Skeletal muscle satellite cell (primary cell): ENCODE data around the gene JAKMIP1.
"Not testable (repeated sequence)": the region's sequence is repeated elsewhere in the genome, so short reads cannot be mapped to it uniquely, and the experiment has no call there.

Source experiments
- H3K27me3 ChIP-seq: 2 replicates; pipeline ENCODE4 v1.7.0; 2013; ENCODE audit warnings: low read length; ENCODE audit not compliant: control insufficient read depth, insufficient read depth
- H3K36me3 ChIP-seq: 2 replicates; pipeline ENCODE4 v1.7.0; 2013; ENCODE audit warnings: mild to moderate bottlenecking, control low read depth, low read length; ENCODE audit not compliant: insufficient read depth
- H3K4me1 ChIP-seq: 2 replicates; pipeline ENCODE4 v1.7.0; 2013; ENCODE audit warnings: low read length; ENCODE audit not compliant: control insufficient read depth, insufficient read depth
- H3K4me2 ChIP-seq: 2 replicates; pipeline ENCODE4 v1.7.0; 2013; ENCODE audit warnings: mild to moderate bottlenecking, low read length
- H3K4me3 ChIP-seq: 2 replicates; pipeline ENCODE4 v1.7.0; 2013; ENCODE audit warnings: low read length
- H3K9ac ChIP-seq: 2 replicates; pipeline ENCODE4 v1.7.0; 2013; ENCODE audit warnings: mild to moderate bottlenecking, low read depth, low read length, moderate library complexity
- H3K9me3 ChIP-seq: replicated peaks from 2 replicates; pipeline ENCODE4 v1.7.0; 2013; ENCODE audit warnings: mild to moderate bottlenecking, control low read depth, low read length

Gene JAKMIP1

DNA sequence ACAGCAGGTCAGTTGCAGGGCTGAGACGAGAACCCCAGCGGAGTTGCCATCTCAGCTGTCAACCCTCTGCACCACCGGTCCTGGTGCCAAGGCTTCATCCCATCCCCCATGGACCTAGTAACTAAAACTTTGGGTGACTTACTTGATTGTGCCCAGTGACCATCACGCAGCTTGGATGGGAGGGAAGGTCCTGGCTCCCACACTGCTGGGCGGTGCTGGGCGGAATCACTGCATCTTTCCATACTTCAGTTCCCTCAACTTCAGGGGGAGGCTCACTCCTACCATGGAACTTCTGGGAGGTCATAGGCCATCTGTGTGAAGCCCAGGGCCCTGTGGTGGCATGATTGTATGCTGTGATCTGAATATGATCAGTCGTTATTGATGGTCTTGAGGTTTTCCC, 26.2 kb upstream of the JAKMIP1 start:
- H3K9ac ChIP-seq: no peak overlapping the region
- no peaks in the 10 kb centered on the region for H3K9me3 ChIP-seq
- no peak overlapping the region for H3K4me2 ChIP-seq
- H3K4me3 ChIP-seq: no peak overlapping the region
- peaks cover 20% of the 10 kb centered on the region for H3K27me3 ChIP-seq
- no peaks in the 10 kb centered on the region for H3K36me3 ChIP-seq
- no peaks in the 10 kb centered on the region for H3K4me1 ChIP-seq

DNA sequence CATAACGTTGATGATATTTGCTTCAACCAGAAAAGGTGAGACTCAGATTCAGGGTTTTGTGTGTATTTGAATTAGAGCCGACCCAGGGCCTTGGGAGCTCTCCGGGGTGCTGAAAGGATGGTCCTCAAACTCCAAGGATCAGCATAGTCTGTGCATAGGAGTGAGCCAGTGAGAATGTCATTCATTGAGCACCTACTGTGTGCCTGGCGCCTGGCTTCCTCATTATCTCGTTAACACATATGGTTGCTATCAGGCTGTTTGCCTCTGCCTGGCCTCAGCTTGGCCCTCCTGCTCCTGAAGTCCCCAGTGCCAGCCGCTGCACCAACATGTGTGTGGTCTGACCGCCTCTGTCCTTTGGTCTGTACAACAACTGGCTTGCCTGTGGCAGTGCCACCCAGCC, 25.1 kb upstream of the JAKMIP1 start:
- no peaks in the 10 kb centered on the region for H3K36me3 ChIP-seq
- H3K27me3 ChIP-seq: peaks cover 30% of the 10 kb centered on the region
- H3K4me1 ChIP-seq: no peaks in the 10 kb centered on the region

DNA sequence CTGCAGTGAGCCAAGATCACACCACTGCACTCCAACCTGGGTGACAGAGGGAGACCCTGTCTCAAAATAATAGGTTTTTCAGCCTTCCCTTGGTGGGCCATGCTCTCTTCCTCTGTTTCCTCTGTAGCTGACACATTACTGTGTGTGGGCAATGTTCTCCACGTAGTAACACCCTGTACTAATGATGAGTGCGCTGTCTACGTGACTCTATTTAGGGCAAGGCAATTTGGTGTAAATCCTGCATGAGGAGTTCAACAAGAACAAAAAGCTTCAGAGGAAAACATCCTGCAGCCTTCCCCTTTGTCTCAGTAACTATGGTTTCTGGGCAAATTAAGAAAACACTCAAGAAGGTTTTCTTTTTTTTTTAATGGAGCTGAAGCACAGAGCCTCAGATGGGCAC, 24.4 kb upstream of the JAKMIP1 start:
- peaks cover 34% of the 10 kb centered on the region for H3K27me3 ChIP-seq
- no peak overlapping the region for H3K4me2 ChIP-seq
- H3K36me3 ChIP-seq: no peaks in the 10 kb centered on the region
- H3K9me3 ChIP-seq: no peaks in the 10 kb centered on the region
- H3K9ac ChIP-seq: no peak overlapping the region
- H3K4me3 ChIP-seq: no peak overlapping the region
- H3K4me1 ChIP-seq: no peaks in the 10 kb centered on the region

More for the DNA sequence above, 25.1 kb upstream of the JAKMIP1 start:
- no peak overlapping the region for H3K4me2 ChIP-seq
- H3K9ac ChIP-seq: no peak overlapping the region
- H3K4me3 ChIP-seq: no peak overlapping the region
- H3K9me3 ChIP-seq: no peaks in the 10 kb centered on the region

DNA sequence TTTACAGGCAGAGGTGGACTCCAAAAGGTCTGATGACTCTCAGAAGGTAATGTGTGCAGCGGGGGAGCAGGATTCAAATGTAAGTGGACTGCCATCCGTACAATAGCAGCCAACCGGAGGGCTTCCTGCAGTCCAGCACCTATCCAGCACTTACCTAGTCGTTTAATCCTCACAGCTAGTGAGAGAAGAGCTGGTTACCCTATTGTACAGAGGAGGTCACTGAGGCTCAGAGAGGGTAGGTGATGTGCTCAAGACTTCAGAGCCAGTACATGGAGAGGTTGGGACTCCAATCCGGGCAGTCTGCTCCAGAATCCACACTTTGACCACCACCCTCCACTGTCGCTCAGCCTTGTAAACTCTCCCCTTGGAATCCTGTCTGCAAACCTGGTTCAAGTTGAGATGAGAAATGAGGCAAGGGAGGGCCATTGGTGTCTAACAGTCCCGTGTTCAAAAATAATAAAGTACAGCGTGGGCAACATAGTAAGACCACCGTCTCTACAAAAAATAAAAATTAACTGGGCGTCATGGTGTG, 22.5 kb upstream of the JAKMIP1 start:
- Histone ChIP-seq H3K27me3 (peaks cover 29% of the 10 kb centered on the region), H3K9me3 (no peaks in the 10 kb centered on the region), H3K4me2 (no peak overlapping the region), H3K36me3 (no peaks in the 10 kb centered on the region), H3K4me3 (no peak overlapping the region), H3K9ac (no peak overlapping the region), H3K4me1 (no peaks in the 10 kb centered on the region)

DNA sequence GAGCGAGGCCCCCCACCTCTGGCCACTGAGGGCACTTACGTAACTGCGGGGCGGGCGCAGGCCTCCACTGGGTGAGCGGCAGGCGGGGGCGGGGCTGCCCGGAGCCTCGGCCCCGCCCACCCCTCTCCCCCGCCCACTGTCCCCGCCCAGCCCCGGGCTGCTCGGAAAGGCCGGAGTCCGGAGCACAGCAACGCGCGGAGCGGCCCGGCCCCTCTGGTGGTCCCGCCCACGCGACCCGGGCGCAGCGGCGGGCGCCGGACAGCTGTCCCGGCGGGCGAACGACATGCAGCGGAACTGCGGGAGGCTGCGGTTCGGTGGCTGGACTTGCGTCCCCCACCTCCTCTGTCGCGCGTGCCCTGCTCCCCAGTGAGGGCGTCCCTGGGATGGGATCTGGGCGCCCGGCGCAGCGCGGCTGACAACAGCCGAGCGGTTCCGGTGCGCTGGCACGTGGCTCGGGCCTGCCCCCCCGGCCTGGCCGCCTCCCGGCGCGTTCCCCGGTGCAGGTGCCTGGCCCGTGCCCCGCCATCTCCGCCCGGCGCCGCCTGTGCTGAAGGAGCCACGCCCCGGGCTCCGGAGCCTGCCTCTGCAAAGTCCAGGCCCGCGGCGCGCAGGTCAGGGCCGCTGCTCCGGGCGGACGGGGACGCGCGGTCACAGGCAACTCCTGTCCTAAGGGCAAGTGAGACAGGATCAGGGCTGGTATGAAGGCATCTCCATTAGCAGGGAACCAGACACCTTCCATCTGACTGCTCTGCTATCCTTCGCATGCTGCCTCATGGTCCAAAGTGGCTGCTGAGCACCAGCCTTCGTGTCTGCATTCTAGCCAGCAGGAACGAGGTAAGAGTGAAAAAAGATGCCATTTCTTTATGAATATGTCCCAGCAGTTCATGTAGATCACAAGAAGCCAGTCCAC, 21.8 kb upstream of the JAKMIP1 start:
- Histone ChIP-seq H3K4me3 (no peak overlapping the region), H3K9ac (no peak overlapping the region), H3K27me3 (peaks cover 29% of the 10 kb centered on the region)

DNA sequence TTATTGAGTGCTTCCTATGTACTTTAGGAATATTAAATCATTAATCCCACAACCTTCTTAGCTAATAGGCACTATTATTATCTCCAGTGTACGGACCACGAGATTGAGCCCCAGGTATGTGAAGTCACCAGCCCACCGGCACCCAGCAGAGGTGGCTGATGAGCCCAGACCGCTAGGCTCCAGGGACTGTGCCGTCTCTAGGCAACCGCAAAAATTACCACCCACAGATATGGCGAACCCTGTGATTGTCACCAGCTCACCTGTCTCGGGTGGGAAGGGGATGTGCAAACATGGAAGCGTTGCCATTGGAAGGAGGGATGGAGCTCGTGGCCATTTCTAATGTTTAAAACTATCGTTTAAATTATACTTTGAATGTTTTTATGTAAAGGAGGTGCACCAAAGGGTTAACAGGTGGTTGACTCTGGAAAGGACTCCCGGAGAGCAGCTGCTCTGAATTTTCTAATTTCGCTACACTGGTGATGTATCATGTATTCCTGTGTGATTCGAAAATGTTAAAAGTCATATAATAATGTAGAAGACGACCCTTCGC, 21.0 kb upstream of the JAKMIP1 start:
- Histone ChIP-seq H3K9ac (no peak overlapping the region), H3K27me3 (peaks cover 29% of the 10 kb centered on the region), H3K4me3 (no peak overlapping the region), H3K4me1 (no peaks in the 10 kb centered on the region), H3K9me3 (no peaks in the 10 kb centered on the region), H3K4me2 (no peak overlapping the region), H3K36me3 (no peaks in the 10 kb centered on the region)

More for the DNA sequence above, 21.8 kb upstream of the JAKMIP1 start:
- Histone ChIP-seq H3K9me3 (no peaks in the 10 kb centered on the region), H3K4me2 (peak overlapping the region; percentile 49), H3K4me1 (no peaks in the 10 kb centered on the region), H3K36me3 (no peaks in the 10 kb centered on the region)

DNA sequence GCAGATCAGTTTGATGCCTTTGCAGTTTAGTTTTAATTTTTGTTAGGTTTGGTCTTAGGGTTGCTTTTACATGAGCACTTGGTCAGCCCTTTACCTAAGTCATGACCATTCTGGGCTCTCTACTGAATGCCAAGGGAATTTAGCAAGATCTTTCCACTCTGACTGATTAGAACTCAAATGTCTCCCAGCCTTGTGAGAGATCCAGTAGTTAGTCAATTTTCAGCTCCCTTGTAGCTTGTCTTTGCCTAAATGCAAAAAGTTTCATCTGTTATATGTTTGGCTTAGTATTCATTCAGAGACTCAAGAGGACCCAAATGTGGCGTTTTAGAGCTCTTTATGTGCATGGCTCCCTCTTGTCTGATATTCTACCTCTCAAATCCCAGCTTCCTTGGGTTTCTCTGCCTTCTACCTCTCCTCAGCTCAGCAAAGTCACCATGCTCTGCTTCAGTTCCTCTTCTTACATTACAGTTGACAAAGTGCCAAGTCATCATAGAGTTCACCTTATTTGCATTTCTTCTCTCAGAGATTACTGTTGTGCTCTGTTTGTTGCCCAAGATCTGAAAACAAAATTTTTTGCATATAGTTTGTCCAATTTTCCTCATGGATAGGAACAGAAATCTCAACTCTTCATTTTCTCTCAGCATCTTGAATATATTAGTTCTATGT, 17.5 kb upstream of the JAKMIP1 start:
- H3K27me3 ChIP-seq: peaks cover 28% of the 10 kb centered on the region
- H3K36me3 ChIP-seq: no peaks in the 10 kb centered on the region
- H3K4me3 ChIP-seq: no peak overlapping the region
- H3K4me1 ChIP-seq: no peaks in the 10 kb centered on the region
- no peak overlapping the region for H3K4me2 ChIP-seq
- no peak overlapping the region for H3K9ac ChIP-seq
- no peaks in the 10 kb centered on the region for H3K9me3 ChIP-seq

DNA sequence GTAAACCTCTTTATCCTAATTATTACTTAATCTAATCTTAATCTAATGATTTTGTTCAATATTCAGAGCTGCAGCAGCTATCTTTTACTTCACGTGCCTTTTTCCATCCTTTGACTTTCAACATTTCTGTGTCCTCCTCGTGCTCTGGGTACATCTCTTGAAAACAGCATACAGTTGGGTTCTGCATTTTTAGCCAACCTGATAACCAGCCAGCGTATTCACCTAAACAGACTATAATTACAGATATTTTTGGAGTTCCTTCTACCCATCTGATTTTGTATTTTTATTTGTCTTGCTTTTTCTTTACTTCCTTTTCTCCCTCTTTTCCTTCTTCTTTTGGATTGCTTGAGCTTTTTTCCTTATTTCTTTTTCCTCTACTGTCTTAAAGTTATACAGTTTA, 16.2 kb upstream of the JAKMIP1 start:
- Histone ChIP-seq H3K9me3 (no peaks in the 10 kb centered on the region), H3K27me3 (peaks cover 21% of the 10 kb centered on the region), H3K4me3 (no peak overlapping the region), H3K36me3 (no peaks in the 10 kb centered on the region), H3K9ac (no peak overlapping the region), H3K4me1 (no peaks in the 10 kb centered on the region), H3K4me2 (no peak overlapping the region)

DNA sequence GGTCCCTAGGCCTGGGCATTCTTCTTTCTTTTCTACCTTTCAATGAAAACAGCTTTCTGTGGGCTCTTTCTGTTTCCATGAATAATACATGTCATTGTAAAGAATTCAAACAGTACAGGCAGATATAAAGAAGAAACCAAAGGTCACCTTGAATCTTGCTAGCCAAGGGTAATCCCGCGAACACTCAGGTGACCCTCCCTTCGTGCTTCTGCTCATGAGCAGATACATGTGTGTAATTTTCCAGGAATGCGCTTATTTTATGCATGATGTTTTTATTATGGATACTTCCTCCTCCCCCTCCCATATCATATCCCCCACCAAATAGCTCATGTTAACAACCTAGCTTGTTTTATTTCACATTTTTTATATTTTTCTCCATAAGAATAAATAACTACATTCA, 9.6 kb upstream of the JAKMIP1 start:
- Histone ChIP-seq H3K4me1 (no peaks in the 10 kb centered on the region), H3K9ac (no peak overlapping the region), H3K9me3 (no peaks in the 10 kb centered on the region), H3K36me3 (no peaks in the 10 kb centered on the region), H3K4me2 (no peak overlapping the region), H3K27me3 (peaks cover 18% of the 10 kb centered on the region), H3K4me3 (no peak overlapping the region)

DNA sequence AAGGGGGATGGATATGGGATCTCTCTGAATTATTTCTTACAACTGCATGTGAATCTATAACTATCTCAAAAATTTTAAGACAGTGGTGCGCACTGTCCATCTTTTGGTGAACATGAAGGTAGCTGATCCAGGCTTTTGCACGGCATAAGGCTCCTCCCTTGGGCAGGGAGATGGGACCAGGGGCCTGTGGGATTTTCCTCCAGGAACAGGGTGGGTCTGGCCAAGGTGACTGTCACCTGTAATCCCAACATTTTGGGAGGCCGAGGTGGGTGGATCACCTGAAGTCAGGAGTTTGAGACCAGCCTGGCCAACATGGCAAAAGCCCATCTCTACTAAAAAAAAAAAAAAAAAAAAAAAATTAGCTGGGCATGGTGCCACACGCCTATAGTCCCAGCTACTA, 8.9 kb upstream of the JAKMIP1 start:
- H3K4me3 ChIP-seq, H3K9ac ChIP-seq, H3K4me1 ChIP-seq, H3K4me2 ChIP-seq, H3K9me3 ChIP-seq, H3K36me3 ChIP-seq: not testable (repeated sequence)
- peaks cover 24% of the 10 kb centered on the region for H3K27me3 ChIP-seq

DNA sequence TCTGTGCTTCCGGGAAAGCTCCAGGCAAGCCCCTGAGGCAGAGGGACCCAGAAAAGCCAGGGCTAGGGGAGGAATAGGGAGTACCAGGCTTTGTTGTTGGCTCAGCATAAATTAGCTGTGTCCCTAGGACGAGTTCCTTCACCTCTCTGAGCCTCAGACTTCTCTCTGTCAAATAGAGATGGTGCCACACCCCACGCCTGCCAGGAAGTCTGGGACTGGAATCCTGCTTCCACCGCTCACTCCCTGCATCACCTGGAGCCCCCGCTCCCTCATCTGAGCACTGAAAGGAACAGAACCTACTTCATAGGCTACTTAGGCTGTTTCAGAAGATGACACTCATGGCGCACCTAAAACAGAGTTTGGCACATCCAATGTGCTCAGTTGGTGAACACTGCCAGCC, 8.1 kb upstream of the JAKMIP1 start:
- Histone ChIP-seq H3K36me3 (no peaks in the 10 kb centered on the region), H3K4me3 (no peak overlapping the region), H3K4me2 (no peak overlapping the region), H3K9ac (no peak overlapping the region), H3K27me3 (peaks cover 26% of the 10 kb centered on the region), H3K4me1 (no peaks in the 10 kb centered on the region), H3K9me3 (no peaks in the 10 kb centered on the region)
